OCI-LY3 (cell line): Measurements from ENCODE around the gene CD46.

Source experiments
- H2AFZ ChIP-seq: fragments of 200-600, 300-600 bp; shearing (Covaris generic); 2 replicates; pipeline ENCODE4 v1.6.0; 2014; ENCODE audit warnings: antibody characterized with exemption, low read depth, low read length
- H3K27ac ChIP-seq: fragments of 200-600, 300-600 bp; sonication (generic); 2 replicates; pipeline ENCODE4 v1.5.1; 2014; ENCODE audit warnings: mild to moderate bottlenecking, low read length, moderate library complexity, mixed read lengths
- H3K27me3 ChIP-seq: fragments of 200-600, 300-600 bp; sonication (generic); 2 replicates; pipeline ENCODE4 v1.6.1; 2014; ENCODE audit warnings: low read depth, low read length, mixed read lengths
- H3K36me3 ChIP-seq: fragments of 200-600, 300-600 bp; sonication (generic); replicated peaks from 2 replicates; pipeline ENCODE3; 2014; ENCODE audit warnings: low read depth, low read length, mixed read lengths
- H3K4me1 ChIP-seq: fragments of 300-600, 200-600 bp; sonication (generic); 2 replicates; pipeline ENCODE4 v1.6.1; 2014; ENCODE audit warnings: low read length, mixed read lengths
- H3K4me2 ChIP-seq: fragments of 200-600, 300-600 bp; sonication (generic); 2 replicates; pipeline ENCODE4 v1.6.1; 2014; ENCODE audit warnings: low read length, mixed read lengths
- H3K4me3 ChIP-seq: fragments of 300-600, 200-600 bp; sonication (generic); 2 replicates; pipeline ENCODE4 v1.5.1; 2014; ENCODE audit warnings: antibody characterized with exemption, mild to moderate bottlenecking, low read length, moderate library complexity
- H3K79me2 ChIP-seq: fragments of 300-600, 200-600 bp; shearing (Covaris generic); 2 replicates; pipeline ENCODE4 v1.6.1; 2014; ENCODE audit warnings: mild to moderate bottlenecking, low read length, mixed read lengths
- H3K9ac ChIP-seq: fragments of 300-600, 200-600 bp; shearing (Covaris generic); 2 replicates; pipeline ENCODE4 v1.6.0; 2014; ENCODE audit warnings: mild to moderate bottlenecking, low read length, moderate library complexity
- H3K9me3 ChIP-seq: fragments of 200-600, 300-600 bp; shearing (Covaris generic); 2 replicates; pipeline ENCODE4 v1.6.1; 2014; ENCODE audit warnings: low read length, mixed read lengths; ENCODE audit not compliant: insufficient read depth
- H4K20me1 ChIP-seq: fragments of 200-600, 300-600 bp; sonication (generic); 2 replicates; pipeline ENCODE4 v1.6.1; 2016; ENCODE audit warnings: low read length, mixed read lengths; ENCODE audit not compliant: insufficient read depth
- EZH2phosphoT487 ChIP-seq: fragments of 200-600 bp; shearing (Covaris generic); IDR thresholded peaks from 2 replicates; pipeline ENCODE4 v1.6.1; 2018; ENCODE audit warnings: antibody characterized with exemption, mixed run types, low read depth
- TF ChIP-seq, protein P1 (sequence below): fragments of 200-600, 300-600 bp; sonication (generic); IDR thresholded peaks from 2 replicates; pipeline ENCODE4 v1.5.1; 2014; ENCODE audit warnings: antibody characterized with exemption, low read length, low read depth

CD46 gene

GRCh38 chr1:207826557-207827487, 75.0 kb downstream of the CD46 start:
- Histone ChIP-seq H3K27ac (peak overlapping the region; percentile 96), H2AFZ (no peak overlapping the region; the same call in 1 of the 2 replicates), H3K79me2 (peaks cover 71% of the 10 kb centered on the region), H4K20me1 (peaks cover 3% of the 10 kb centered on the region; the same call in 1 of the 2 replicates), H3K4me3 (peak overlapping the region; percentile 71), H3K9me3 (no peaks in the 10 kb centered on the region), H3K27me3 (no peaks in the 10 kb centered on the region), H3K4me1 (peaks cover 77% of the 10 kb centered on the region), H3K4me2 (peak overlapping the region; percentile 91), H3K9ac (peak overlapping the region; percentile 84), H3K36me3 (peaks cover 6% of the 10 kb centered on the region)
- TF ChIP-seq, protein P1, sequence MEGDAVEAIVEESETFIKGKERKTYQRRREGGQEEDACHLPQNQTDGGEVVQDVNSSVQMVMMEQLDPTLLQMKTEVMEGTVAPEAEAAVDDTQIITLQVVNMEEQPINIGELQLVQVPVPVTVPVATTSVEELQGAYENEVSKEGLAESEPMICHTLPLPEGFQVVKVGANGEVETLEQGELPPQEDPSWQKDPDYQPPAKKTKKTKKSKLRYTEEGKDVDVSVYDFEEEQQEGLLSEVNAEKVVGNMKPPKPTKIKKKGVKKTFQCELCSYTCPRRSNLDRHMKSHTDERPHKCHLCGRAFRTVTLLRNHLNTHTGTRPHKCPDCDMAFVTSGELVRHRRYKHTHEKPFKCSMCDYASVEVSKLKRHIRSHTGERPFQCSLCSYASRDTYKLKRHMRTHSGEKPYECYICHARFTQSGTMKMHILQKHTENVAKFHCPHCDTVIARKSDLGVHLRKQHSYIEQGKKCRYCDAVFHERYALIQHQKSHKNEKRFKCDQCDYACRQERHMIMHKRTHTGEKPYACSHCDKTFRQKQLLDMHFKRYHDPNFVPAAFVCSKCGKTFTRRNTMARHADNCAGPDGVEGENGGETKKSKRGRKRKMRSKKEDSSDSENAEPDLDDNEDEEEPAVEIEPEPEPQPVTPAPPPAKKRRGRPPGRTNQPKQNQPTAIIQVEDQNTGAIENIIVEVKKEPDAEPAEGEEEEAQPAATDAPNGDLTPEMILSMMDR = no peak
- no peak for TF ChIP-seq EZH2phosphoT487

- peaks cover under 1% of the 10 kb centered on the region for H3K36me3 ChIP-seq
- peaks cover 83% of the 10 kb centered on the region for H3K4me1 ChIP-seq
- H3K27ac ChIP-seq = peak overlapping the region; percentile 96
- H3K27me3 ChIP-seq = no peaks in the 10 kb centered on the region
- H3K4me2 ChIP-seq = peak overlapping the region; percentile 91
- peak overlapping the region; percentile 84 for H3K9ac ChIP-seq
- H3K4me3 ChIP-seq = peak overlapping the region; percentile 71; the same call in 1 of the 2 replicates
- no peaks in the 10 kb centered on the region for H4K20me1 ChIP-seq
- peaks cover 69% of the 10 kb centered on the region for H3K79me2 ChIP-seq
- no peaks in the 10 kb centered on the region for H3K9me3 ChIP-seq
- no peak for TF ChIP-seq EZH2phosphoT487
- TF ChIP-seq, protein P1 = no peak
- H2AFZ ChIP-seq = no peak overlapping the region
Measured at GRCh38 chr1:207827488-207827830, 75.6 kb downstream of the CD46 start.

DNA sequence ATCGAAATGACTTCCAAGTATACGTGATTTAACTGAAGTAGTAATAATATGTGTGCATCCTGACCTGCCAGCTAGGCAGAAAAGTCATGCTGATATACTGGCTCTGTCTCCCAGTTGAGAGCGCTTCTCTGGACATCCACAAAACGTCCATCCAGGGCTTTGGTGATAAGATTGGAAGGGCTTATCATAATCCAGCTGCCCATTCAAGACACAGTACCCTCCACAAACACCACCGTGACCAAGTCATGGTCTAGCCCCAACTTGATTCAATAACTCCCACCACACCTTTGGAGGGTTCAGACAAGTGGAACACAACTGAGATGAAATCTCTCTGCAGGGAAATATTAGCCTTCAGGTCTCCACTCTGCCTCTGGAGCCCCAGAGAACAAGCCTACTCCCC, 76.2 kb downstream of the CD46 start:
- H3K4me3 ChIP-seq = peak overlapping the region; percentile 36
- no peaks in the 10 kb centered on the region for H4K20me1 ChIP-seq
- peak overlapping the region; percentile 91 for H3K4me2 ChIP-seq
- H3K4me1 ChIP-seq = peaks cover 89% of the 10 kb centered on the region
- no peak overlapping the region for H2AFZ ChIP-seq
- H3K9me3 ChIP-seq = no peaks in the 10 kb centered on the region
- H3K36me3 ChIP-seq = peaks cover 4% of the 10 kb centered on the region
- no peaks in the 10 kb centered on the region for H3K27me3 ChIP-seq
- TF ChIP-seq, protein P1 = no peak
- no peak for TF ChIP-seq EZH2phosphoT487
- peak overlapping the region; percentile 55 for H3K9ac ChIP-seq
- H3K79me2 ChIP-seq = peaks cover 69% of the 10 kb centered on the region
- H3K27ac ChIP-seq = peak overlapping the region; percentile 96

- no peak overlapping the region for H2AFZ ChIP-seq
- H3K4me3 ChIP-seq = peak overlapping the region; percentile 36
- peak overlapping the region; percentile 91 for H3K4me2 ChIP-seq
- H3K27ac ChIP-seq = peak overlapping the region; percentile 96
- TF ChIP-seq, protein P1 = peak; percentile 95
- no peak for TF ChIP-seq EZH2phosphoT487
- peak overlapping the region; percentile 55 for H3K9ac ChIP-seq
- no peaks in the 10 kb centered on the region for H3K9me3 ChIP-seq
- peaks cover 4% of the 10 kb centered on the region for H3K36me3 ChIP-seq
- peaks cover 67% of the 10 kb centered on the region for H3K79me2 ChIP-seq
- peaks cover 94% of the 10 kb centered on the region for H3K4me1 ChIP-seq
- no peaks in the 10 kb centered on the region for H3K27me3 ChIP-seq
- no peaks in the 10 kb centered on the region for H4K20me1 ChIP-seq
Measured at GRCh38 chr1:207828485-207829158, 76.8 kb downstream of the CD46 start.
